Spleen (tissue), 7 donors: ENCODE results near the gene LMCD1.

Experiments used
- POLR2A ChIP-seq, 3 donors: fragments of 450-650 bp; IDR thresholded peaks; one replicate each; pipeline ENCODE4 v1.5.1; 2017; ENCODE audit warnings: antibody characterized with exemption in 3 of 3, mild to moderate bottlenecking in 1 of 3
- POLR2AphosphoS5 ChIP-seq, 3 donors: sonication (generic); formaldehyde crosslinking; IDR thresholded peaks; one replicate each; pipeline ENCODE4 v1.5.1; 2017; ENCODE audit warnings: antibody characterized with exemption in 3 of 3
- TF ChIP-seq, protein P1 (sequence below), 11 experiments: fragments of 200-600 bp in 7 of 11; fragments of 450-650 bp in 4 of 11; sonication (generic) in 4 of 11; IDR thresholded peaks in 8 of 11; conservative IDR thresholded peaks in 3 of 11; 1 replicate in 7 of 11; 2 replicates in 4 of 11; pipeline versions ENCODE4 v1.4.0 to v1.8.0; 2016 to 2021; ENCODE audit warnings: antibody characterized with exemption in 11 of 11, inconsistent platforms in 4 of 11, mild to moderate bottlenecking in 1 of 11
- donor health status: DM: no; HTN: no; CAD: no; lungs with moderate emphysema.
- donor health status: DM: no; HTN: no; CAD: no.
- donor health status: DM: no; HTN: no; CAD: no.

GRCh38 chr3:8558645-8559044 is 57.0 kb downstream of the LMCD1 start:
- TF ChIP-seq, protein P1, sequence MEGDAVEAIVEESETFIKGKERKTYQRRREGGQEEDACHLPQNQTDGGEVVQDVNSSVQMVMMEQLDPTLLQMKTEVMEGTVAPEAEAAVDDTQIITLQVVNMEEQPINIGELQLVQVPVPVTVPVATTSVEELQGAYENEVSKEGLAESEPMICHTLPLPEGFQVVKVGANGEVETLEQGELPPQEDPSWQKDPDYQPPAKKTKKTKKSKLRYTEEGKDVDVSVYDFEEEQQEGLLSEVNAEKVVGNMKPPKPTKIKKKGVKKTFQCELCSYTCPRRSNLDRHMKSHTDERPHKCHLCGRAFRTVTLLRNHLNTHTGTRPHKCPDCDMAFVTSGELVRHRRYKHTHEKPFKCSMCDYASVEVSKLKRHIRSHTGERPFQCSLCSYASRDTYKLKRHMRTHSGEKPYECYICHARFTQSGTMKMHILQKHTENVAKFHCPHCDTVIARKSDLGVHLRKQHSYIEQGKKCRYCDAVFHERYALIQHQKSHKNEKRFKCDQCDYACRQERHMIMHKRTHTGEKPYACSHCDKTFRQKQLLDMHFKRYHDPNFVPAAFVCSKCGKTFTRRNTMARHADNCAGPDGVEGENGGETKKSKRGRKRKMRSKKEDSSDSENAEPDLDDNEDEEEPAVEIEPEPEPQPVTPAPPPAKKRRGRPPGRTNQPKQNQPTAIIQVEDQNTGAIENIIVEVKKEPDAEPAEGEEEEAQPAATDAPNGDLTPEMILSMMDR (IDR thresholded peaks at IDR 0.05 in 8 of 11, conservative IDR thresholded peaks at IDR 0.05 in 3 of 11) = no peak
- TF ChIP-seq POLR2A (IDR thresholded peaks at IDR 0.05) (no peak), POLR2AphosphoS5 (IDR thresholded peaks at IDR 0.05) (no peak)
